GM21717 (cell line): Measurements from ENCODE around the gene XAGE2.

Experiments used
- ATAC-seq: cut with Tn5 transposase; IDR thresholded peaks from one replicate; pipeline ENCODE4 v1.9.1; 2021; ENCODE audit warnings: mild to moderate bottlenecking, moderate library complexity; ENCODE audit not compliant: unreplicated experiment

Gene XAGE2

DNA sequence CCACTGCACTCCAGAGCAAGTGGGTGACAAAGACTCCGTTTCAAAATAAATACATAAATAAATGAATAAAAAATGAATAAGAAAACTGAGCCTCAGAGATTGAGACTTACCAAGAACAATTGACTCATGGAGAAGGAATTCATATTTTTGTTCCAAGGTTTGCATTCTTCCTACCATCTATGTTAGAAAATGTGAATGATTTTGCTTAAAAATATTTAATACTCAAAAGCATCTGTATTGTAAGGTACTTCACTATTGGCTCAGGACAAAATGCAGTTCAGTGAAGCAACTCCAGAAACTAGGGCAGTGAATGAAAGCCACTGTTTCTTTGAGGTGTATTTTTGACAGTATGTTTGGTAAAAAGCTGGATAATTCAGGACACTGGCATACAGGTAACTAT, 54.1 kb downstream of the XAGE2 start:
- no peak for ATAC-seq

- no peak for ATAC-seq
These were observed 55.8 kb downstream of the XAGE2 start for GRCh38 chrX:52424656-52425055.
